GM23338 (cell line): Measurements from ENCODE around the gene MXRA8. TPM values are rescaled to one million over a fixed set of nuclear protein-coding genes. Genes with fewer than 3 reads are reported as not detected.

Experiments
- ATAC-seq: fragments of 200-7000 bp; cut with Tn5 transposase; 3 replicates; pipeline ENCODE4 v1.9.1; 2020
- DNase-seq: peaks from one replicate; pipeline ENCODE4 v3.0.0-alpha.2; 2015; ENCODE audit warnings: low spot score
- H2AFZ ChIP-seq: fragments of 200-600 bp; sonication (generic); 2 replicates; pipeline ENCODE4 v1.8.0; 2016; ENCODE audit warnings: antibody characterized with exemption, mild to moderate bottlenecking, moderate library complexity
- H3F3A ChIP-seq: fragments of 200-600 bp; sonication (generic); replicated peaks from 2 replicates; pipeline ENCODE4 v1.8.0; 2017; ENCODE audit warnings: antibody characterized with exemption, mixed run types, low read depth
- H3K27ac ChIP-seq: fragments of 200-600 bp; sonication (generic); 2 replicates; pipeline ENCODE4 v1.6.1; 2016; ENCODE audit warnings: low read depth
- H3K27me3 ChIP-seq: fragments of 200-600 bp; sonication (generic); 2 replicates; pipeline ENCODE4 v1.8.0; 2016; ENCODE audit warnings: mild to moderate bottlenecking, mixed run types, moderate library complexity; ENCODE audit not compliant: insufficient read depth
- H3K36me3 ChIP-seq: fragments of 200-600 bp; sonication (generic); 2 replicates; pipeline ENCODE4 v1.8.0; 2016; ENCODE audit warnings: mild to moderate bottlenecking; ENCODE audit not compliant: insufficient read depth
- H3K4me1 ChIP-seq: fragments of 200-600 bp; sonication (generic); 2 replicates; pipeline ENCODE4 v1.8.0; 2016; ENCODE audit warnings: mild to moderate bottlenecking, moderate library complexity; ENCODE audit not compliant: insufficient read depth
- H3K4me2 ChIP-seq: fragments of 200-600 bp; sonication (generic); 2 replicates; pipeline ENCODE4 v1.7.1; 2017; ENCODE audit warnings: mixed run types
- H3K4me3 ChIP-seq: fragments of 200-600 bp; sonication (generic); 2 replicates; pipeline ENCODE4 v1.6.1; 2016; ENCODE audit warnings: mixed run types
- H3K79me2 ChIP-seq: fragments of 200-600 bp; sonication (generic); replicated peaks from 2 replicates; pipeline ENCODE4 v1.8.0; 2017; ENCODE audit warnings: mild to moderate bottlenecking; ENCODE audit not compliant: insufficient read depth
- H3K9me2 ChIP-seq: fragments of 200-600 bp; sonication (generic); 2 replicates; pipeline ENCODE4 v1.8.0; 2017; ENCODE audit not compliant: insufficient read depth
- H4K20me1 ChIP-seq: fragments of 200-600 bp; sonication (generic); replicated peaks from 2 replicates; pipeline ENCODE4 v1.8.0; 2017; ENCODE audit warnings: mild to moderate bottlenecking; ENCODE audit not compliant: insufficient read depth
- H3K27ac Mint-ChIP-seq: 2 replicates; pipeline ENCODE4 v1.8.0; 2020; ENCODE audit warnings: inconsistent platforms, mild to moderate bottlenecking, moderate library complexity, mixed read lengths
- H3K27me3 Mint-ChIP-seq: 3 replicates; pipeline ENCODE4 v1.8.0; 2022; ENCODE audit warnings: low read depth, mild to moderate bottlenecking, moderate library complexity, mixed read lengths, inconsistent platforms; ENCODE audit not compliant: insufficient read depth, poor library complexity
- H3K36me3 Mint-ChIP-seq: 3 replicates; pipeline ENCODE4 v1.8.0; 2021; ENCODE audit warnings: low read depth, mild to moderate bottlenecking, inconsistent platforms, moderate library complexity, mixed read lengths
- H3K4me1 Mint-ChIP-seq: 3 replicates; pipeline ENCODE4 v1.8.0; 2020; ENCODE audit warnings: mild to moderate bottlenecking, inconsistent platforms, mixed read lengths
- H3K4me3 Mint-ChIP-seq: 3 replicates; pipeline ENCODE4 v1.8.0; 2021; ENCODE audit warnings: moderate library complexity, mild to moderate bottlenecking, inconsistent platforms, mixed read lengths
- H3K9me3 Mint-ChIP-seq: 3 replicates; pipeline ENCODE4 v1.8.0; 2020; ENCODE audit warnings: moderate library complexity, mild to moderate bottlenecking, inconsistent platforms, mixed read lengths
- CREB1 ChIP-seq: fragments of 250-450 bp; sonication (Bioruptor Pico); IDR thresholded peaks from 2 replicates; pipeline ENCODE4 v1.5.0; 2020; ENCODE audit warnings: low read depth, mild to moderate bottlenecking, moderate library complexity
- CTCF ChIP-seq, 2 experiments: fragments of 200-600 bp in 1 of 2; sonication (generic) in 1 of 2; conservative IDR thresholded peaks; 2 replicates each; pipeline versions ENCODE4 v1.5.1 to v1.6.1; 2016 to 2017; ENCODE audit warnings: antibody characterized with exemption in 2 of 2, low read depth in 2 of 2, mild to moderate bottlenecking in 2 of 2, moderate library complexity in 1 of 2
- EZH2phosphoT487 ChIP-seq: fragments of 200-600 bp; sonication (generic); IDR thresholded peaks from one replicate; pipeline ENCODE4 v1.8.1; 2018; ENCODE audit warnings: antibody characterized with exemption; ENCODE audit not compliant: unreplicated experiment
- NANOG ChIP-seq: IDR thresholded peaks from 2 replicates; pipeline ENCODE4 v1.6.1; 2016; ENCODE audit warnings: antibody characterized with exemption, borderline replicate concordance
- POLR2AphosphoS5 ChIP-seq: IDR thresholded peaks from 2 replicates; pipeline ENCODE4 v1.6.1; 2016; ENCODE audit warnings: antibody characterized with exemption, low read depth
- STAT1 ChIP-seq: IDR thresholded peaks from one replicate; pipeline ENCODE4 v1.6.1; 2016; ENCODE audit warnings: antibody characterized with exemption; ENCODE audit not compliant: unreplicated experiment
- ZNF114 ChIP-seq: fragments of 250-450 bp; sonication (Bioruptor Pico); IDR thresholded peaks from 2 replicates; pipeline ENCODE4 v1.5.0; 2020; ENCODE audit warnings: mild to moderate bottlenecking, moderate library complexity
- ZNF462 ChIP-seq: fragments of 250-450 bp; sonication (Bioruptor Pico); IDR thresholded peaks from 2 replicates; pipeline ENCODE4 v1.5.0; 2020; ENCODE audit warnings: mild to moderate bottlenecking, moderate library complexity
- polyA plus RNA-seq: library from polyadenylated mRNA; unstranded; fragments of >200 nt; fragmentation: Nextera tagmentation; extraction: Ambion mirVana; gene quantifications from 2 replicates; pipeline ENCODE4 v1.2.1, GENCODE V29; 2016
- total RNA-seq: library from RNA; depleted of rRNA; stranded (reverse); fragments of >200 nt; shearing (Covaris generic); gene quantifications from 2 replicates; pipeline ENCODE4 v1.2.3, GENCODE V29; 2014

Gene MXRA8
- total and polyA plus RNA-seq, 2 experiments from 2014 or later = 9.1 to 17.2 TPM

DNA sequence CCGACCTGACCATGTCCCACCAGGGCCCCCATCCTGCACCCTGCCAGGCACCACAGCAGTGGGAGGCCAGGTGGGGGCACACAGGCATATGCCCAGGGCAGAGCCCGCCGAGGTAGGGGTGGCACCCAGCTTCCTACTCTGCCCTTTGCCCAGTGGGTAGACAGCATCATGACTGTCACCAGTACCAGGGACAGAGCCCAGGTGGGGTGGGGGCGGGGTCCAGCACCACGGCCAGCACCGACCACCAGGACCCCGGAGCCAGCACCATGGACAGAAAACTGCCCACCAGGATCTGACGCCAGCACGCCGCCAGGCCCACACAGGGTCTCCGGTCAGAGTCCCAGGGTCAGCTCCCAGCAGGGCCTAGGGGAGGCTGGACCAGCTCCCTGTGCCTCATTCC lies 23.5 kb downstream of the MXRA8 start (continued):
- TF ChIP-seq CTCF (conservative IDR thresholded peaks at IDR 0.05; ENCODE audit: low read depth in 2 of 2) = no peak
- TF ChIP-seq POLR2AphosphoS5 = peak; percentile 23; the same call in 1 of the 2 replicates
- peak; percentile 70 for TF ChIP-seq CREB1
- TF ChIP-seq EZH2phosphoT487 = no peak

- Histone ChIP-seq H3K36me3 (no peaks in the 10 kb centered on the region), H3K79me2 (no peaks in the 10 kb centered on the region), H4K20me1 (no peaks in the 10 kb centered on the region), H3K4me1 (no peaks in the 10 kb centered on the region), H3F3A (peaks cover 18% of the 10 kb centered on the region; the same call in 1 of the 2 replicates), H2AFZ (no peak overlapping the region), H3K27ac (no peak overlapping the region), H3K9me2 (no peaks in the 10 kb centered on the region), H3K27me3 (no peaks in the 10 kb centered on the region), H3K4me3 (no peak overlapping the region), H3K4me2 (no peak overlapping the region)
- H3K27ac Mint-ChIP-seq = no peak overlapping the region
- ATAC-seq (no peak; the same call in 2 of the 3 replicates), DNase-seq (no peak)
- peaks cover 5% of the 10 kb centered on the region; the same call in 2 of the 3 replicates for H3K36me3 Mint-ChIP-seq
- TF ChIP-seq STAT1 = no peak
- peaks cover 10% of the 10 kb centered on the region for H3K27me3 Mint-ChIP-seq
- no peaks in the 10 kb centered on the region for H3K9me3 Mint-ChIP-seq
- no peaks in the 10 kb centered on the region for H3K4me1 Mint-ChIP-seq
- H3K4me3 Mint-ChIP-seq = no peak overlapping the region
Measured at GRCh38 chr1:1333551-1334241, 24.7 kb downstream of the MXRA8 start.

DNA sequence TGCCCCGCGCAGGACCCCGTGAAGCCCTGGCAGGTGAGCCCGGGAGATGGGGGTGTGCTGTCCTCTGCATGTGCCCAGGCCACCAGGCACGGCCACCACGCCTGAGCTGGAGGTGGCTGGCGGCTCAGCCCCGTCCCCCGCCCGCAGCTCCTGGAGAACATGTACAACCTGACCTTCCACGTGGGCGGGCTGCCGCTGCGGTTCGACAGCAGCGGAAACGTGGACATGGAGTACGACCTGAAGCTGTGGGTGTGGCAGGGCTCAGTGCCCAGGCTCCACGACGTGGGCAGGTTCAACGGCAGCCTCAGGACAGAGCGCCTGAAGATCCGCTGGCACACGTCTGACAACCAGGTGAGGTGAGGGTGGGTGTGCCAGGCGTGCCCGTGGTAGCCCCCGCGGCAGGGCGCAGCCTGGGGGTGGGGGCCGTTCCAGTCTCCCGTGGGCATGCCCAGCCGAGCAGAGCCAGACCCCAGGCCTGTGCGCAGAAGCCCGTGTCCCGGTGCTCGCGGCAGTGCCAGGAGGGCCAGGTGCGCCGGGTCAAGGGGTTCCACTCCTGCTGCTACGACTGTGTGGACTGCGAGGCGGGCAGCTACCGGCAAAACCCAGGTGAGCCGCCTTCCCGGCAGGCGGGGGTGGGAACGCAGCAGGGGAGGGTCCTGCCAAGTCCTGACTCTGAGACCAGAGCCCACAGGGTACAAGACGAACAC lies 25.4 kb downstream of the MXRA8 start:
- Histone ChIP-seq H3K4me2 (no peak overlapping the region), H4K20me1 (no peaks in the 10 kb centered on the region), H3K27me3 (no peaks in the 10 kb centered on the region), H3K4me1 (no peaks in the 10 kb centered on the region), H3F3A (peaks cover 18% of the 10 kb centered on the region; the same call in 1 of the 2 replicates), H3K79me2 (no peaks in the 10 kb centered on the region), H3K4me3 (no peak overlapping the region), H3K36me3 (no peaks in the 10 kb centered on the region), H2AFZ (no peak overlapping the region), H3K9me2 (no peaks in the 10 kb centered on the region), H3K27ac (no peak overlapping the region)
- Mint-ChIP-seq H3K9me3 (no peaks in the 10 kb centered on the region), H3K4me1 (no peaks in the 10 kb centered on the region), H3K36me3 (peaks cover 5% of the 10 kb centered on the region; the same call in 2 of the 3 replicates), H3K27me3 (peaks cover 10% of the 10 kb centered on the region), H3K4me3 (no peak overlapping the region), H3K27ac (no peak overlapping the region)
- no peak for ATAC-seq
- no peak for DNase-seq
- TF ChIP-seq STAT1 (no peak), CTCF (conservative IDR thresholded peaks at IDR 0.05; ENCODE audit: low read depth in 2 of 2) (no peak), ZNF114 (no peak), NANOG (no peak), POLR2AphosphoS5 (no peak; the same call in 1 of the 2 replicates), ZNF462 (CRISPR knock-in tag) (no peak)
